ENCODE results near the gene KIF26B.

The KIF26B gene

GRCh38 chr1:245221805-245222204 is 67.0 kb downstream of the KIF26B start:
- peaks cover 26% of the 10 kb centered on the region for H3K27me3 Mint-ChIP-seq
- no peak overlapping the region for H3K4me3 Mint-ChIP-seq
- no peaks in the 10 kb centered on the region for H3K4me1 Mint-ChIP-seq

GRCh38 chr1:245222931-245223595 is 68.3 kb downstream of the KIF26B start:
- no peak for DNase-seq (ENCODE audit: low spot score in 2 of 2)
- H3K36me3 Mint-ChIP-seq (ENCODE audit: insufficient read depth), result peaks cover 3% of the 10 kb centered on the region
- H3K27me3 Mint-ChIP-seq, result peaks cover 26% of the 10 kb centered on the region
- no peak overlapping the region for H3K27ac Mint-ChIP-seq (ENCODE audit: low read depth)
- no peaks in the 10 kb centered on the region for H3K4me1 Mint-ChIP-seq
- ATAC-seq (replicated peaks; ENCODE audit: extremely low read depth, poor library complexity, severe bottlenecking), result no peak
- no peak overlapping the region for H3K4me3 Mint-ChIP-seq
- H3K9me3 Mint-ChIP-seq, result no peaks in the 10 kb centered on the region

More at GRCh38 chr1:245221805-245222204, 67.0 kb downstream of the KIF26B start:
- no peak for DNase-seq (ENCODE audit: low spot score in 2 of 2)
- H3K9me3 Mint-ChIP-seq, result no peaks in the 10 kb centered on the region
- no peak overlapping the region for H3K27ac Mint-ChIP-seq (ENCODE audit: low read depth)
- peaks cover 3% of the 10 kb centered on the region for H3K36me3 Mint-ChIP-seq (ENCODE audit: insufficient read depth)
- no peak for ATAC-seq (replicated peaks; ENCODE audit: extremely low read depth, poor library complexity, severe bottlenecking)

GRCh38 chr1:245225322-245226202 is 70.8 kb downstream of the KIF26B start:
- Mint-ChIP-seq H3K27me3 (peaks cover 15% of the 10 kb centered on the region), H3K27ac (ENCODE audit: low read depth) (no peak overlapping the region), H3K9me3 (no peaks in the 10 kb centered on the region), H3K36me3 (ENCODE audit: insufficient read depth) (peaks cover 3% of the 10 kb centered on the region), H3K4me1 (no peaks in the 10 kb centered on the region), H3K4me3 (no peak overlapping the region)
- ATAC-seq (replicated peaks; ENCODE audit: extremely low read depth, poor library complexity, severe bottlenecking) (no peak), DNase-seq (ENCODE audit: low spot score in 2 of 2) (no peak)

- Mint-ChIP-seq H3K4me1 (no peaks in the 10 kb centered on the region), H3K36me3 (ENCODE audit: insufficient read depth) (peaks cover 3% of the 10 kb centered on the region), H3K27me3 (peaks cover 10% of the 10 kb centered on the region), H3K4me3 (no peak overlapping the region), H3K27ac (ENCODE audit: low read depth) (no peak overlapping the region), H3K9me3 (no peaks in the 10 kb centered on the region)
- no peak for ATAC-seq (replicated peaks; ENCODE audit: extremely low read depth, poor library complexity, severe bottlenecking)
- DNase-seq (ENCODE audit: low spot score in 2 of 2), result no peak
Measured at GRCh38 chr1:245226203-245226499, 71.4 kb downstream of the KIF26B start.

DNA sequence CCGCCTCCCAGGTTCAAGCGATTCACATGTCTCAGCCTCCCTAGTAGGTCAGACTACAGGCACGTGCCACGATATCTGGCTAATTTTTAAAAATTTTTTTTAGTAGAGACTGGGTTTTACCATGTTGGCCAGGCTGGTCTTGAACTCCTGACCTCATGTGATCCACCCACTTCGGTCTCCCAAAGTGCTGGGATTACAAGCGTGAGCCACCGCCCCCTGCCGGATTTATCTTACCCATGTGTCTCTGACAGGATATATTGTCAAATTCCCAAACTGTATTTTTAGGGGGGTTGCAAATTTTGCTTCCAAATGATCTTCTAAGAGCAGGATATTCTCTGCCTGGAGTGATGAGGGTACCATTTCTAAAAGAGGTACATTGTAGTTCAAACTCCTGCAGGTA is 74.3 kb downstream of the KIF26B start:
- Mint-ChIP-seq H3K9me3 (no peaks in the 10 kb centered on the region), H3K4me1 (no peaks in the 10 kb centered on the region), H3K27me3 (no peaks in the 10 kb centered on the region), H3K36me3 (ENCODE audit: insufficient read depth) (peaks cover 1% of the 10 kb centered on the region), H3K4me3 (no peak overlapping the region), H3K27ac (ENCODE audit: low read depth) (no peak overlapping the region)
- no peak for ATAC-seq (replicated peaks; ENCODE audit: extremely low read depth, poor library complexity, severe bottlenecking)
- no peak for DNase-seq (ENCODE audit: low spot score in 2 of 2)

DNA sequence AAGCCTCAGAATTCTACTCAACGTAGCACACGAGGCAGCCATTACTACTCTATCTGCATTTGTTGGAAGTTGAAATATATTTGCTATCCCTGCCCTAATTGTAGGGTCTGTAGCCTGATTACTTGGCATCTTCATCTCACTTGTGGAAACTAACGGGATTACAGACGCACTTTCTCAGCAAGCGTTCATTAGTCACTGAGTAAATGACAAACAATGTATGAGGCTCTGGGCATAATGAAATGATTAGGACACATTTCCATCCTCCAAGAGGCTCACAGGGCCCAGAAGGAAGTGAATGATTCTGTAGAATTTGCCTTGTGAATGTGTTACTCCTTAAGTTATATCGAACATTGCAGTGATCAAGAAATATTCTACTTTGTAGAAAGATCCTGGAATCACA is 78.1 kb downstream of the KIF26B start:
- no peaks in the 10 kb centered on the region for H3K4me1 Mint-ChIP-seq
- DNase-seq (ENCODE audit: low spot score in 2 of 2) (no peak), ATAC-seq (replicated peaks; ENCODE audit: extremely low read depth, poor library complexity, severe bottlenecking) (no peak)
- no peak overlapping the region for H3K27ac Mint-ChIP-seq (ENCODE audit: low read depth)
- no peaks in the 10 kb centered on the region for H3K9me3 Mint-ChIP-seq
- no peak overlapping the region for H3K4me3 Mint-ChIP-seq
- no peaks in the 10 kb centered on the region for H3K27me3 Mint-ChIP-seq
- H3K36me3 Mint-ChIP-seq (ENCODE audit: insufficient read depth), result no peaks in the 10 kb centered on the region

- Mint-ChIP-seq H3K27me3 (peaks cover 10% of the 10 kb centered on the region), H3K4me1 (no peaks in the 10 kb centered on the region), H3K27ac (ENCODE audit: low read depth) (no peak overlapping the region), H3K4me3 (no peak overlapping the region), H3K9me3 (no peaks in the 10 kb centered on the region), H3K36me3 (ENCODE audit: insufficient read depth) (no peaks in the 10 kb centered on the region)
- ATAC-seq (replicated peaks; ENCODE audit: extremely low read depth, poor library complexity, severe bottlenecking) (no peak), DNase-seq (ENCODE audit: low spot score in 2 of 2) (no peak)
Measured at GRCh38 chr1:245234217-245235081, 79.7 kb downstream of the KIF26B start.

- Mint-ChIP-seq H3K4me3 (no peak overlapping the region), H3K27ac (ENCODE audit: low read depth) (no peak overlapping the region), H3K4me1 (no peaks in the 10 kb centered on the region), H3K9me3 (no peaks in the 10 kb centered on the region), H3K27me3 (peaks cover 12% of the 10 kb centered on the region), H3K36me3 (ENCODE audit: insufficient read depth) (no peaks in the 10 kb centered on the region)
- no peak for ATAC-seq (replicated peaks; ENCODE audit: extremely low read depth, poor library complexity, severe bottlenecking)
- no peak for DNase-seq (ENCODE audit: low spot score in 2 of 2)
Measured at GRCh38 chr1:245235156-245235555, 80.4 kb downstream of the KIF26B start.

GRCh38 chr1:245240648-245241165 is 85.9 kb downstream of the KIF26B start:
- H3K27me3 Mint-ChIP-seq, result peaks cover 36% of the 10 kb centered on the region
- H3K27ac Mint-ChIP-seq (ENCODE audit: low read depth), result no peak overlapping the region
- ATAC-seq (replicated peaks; ENCODE audit: extremely low read depth, poor library complexity, severe bottlenecking) (no peak), DNase-seq (ENCODE audit: low spot score in 2 of 2) (no peak)
- peaks cover 4% of the 10 kb centered on the region for H3K9me3 Mint-ChIP-seq
- H3K36me3 Mint-ChIP-seq (ENCODE audit: insufficient read depth), result no peaks in the 10 kb centered on the region
- no peak overlapping the region for H3K4me3 Mint-ChIP-seq
- no peaks in the 10 kb centered on the region for H3K4me1 Mint-ChIP-seq

- no peak overlapping the region for H3K27ac Mint-ChIP-seq (ENCODE audit: low read depth)
- H3K4me3 Mint-ChIP-seq, result no peak overlapping the region
- H3K4me1 Mint-ChIP-seq, result no peaks in the 10 kb centered on the region
- DNase-seq (ENCODE audit: low spot score in 2 of 2) (no peak), ATAC-seq (replicated peaks; ENCODE audit: extremely low read depth, poor library complexity, severe bottlenecking) (no peak)
- no peaks in the 10 kb centered on the region for H3K36me3 Mint-ChIP-seq (ENCODE audit: insufficient read depth)
- H3K27me3 Mint-ChIP-seq, result peaks cover 36% of the 10 kb centered on the region
- peaks cover 4% of the 10 kb centered on the region for H3K9me3 Mint-ChIP-seq
Measured at GRCh38 chr1:245241526-245242130, 86.8 kb downstream of the KIF26B start.

GRCh38 chr1:245242989-245243388 is 88.2 kb downstream of the KIF26B start:
- Mint-ChIP-seq H3K9me3 (peaks cover 4% of the 10 kb centered on the region), H3K36me3 (ENCODE audit: insufficient read depth) (no peaks in the 10 kb centered on the region), H3K27ac (ENCODE audit: low read depth) (no peak overlapping the region), H3K4me3 (no peak overlapping the region), H3K27me3 (peaks cover 36% of the 10 kb centered on the region), H3K4me1 (no peaks in the 10 kb centered on the region)
- DNase-seq (ENCODE audit: low spot score in 2 of 2) (no peak), ATAC-seq (replicated peaks; ENCODE audit: extremely low read depth, poor library complexity, severe bottlenecking) (no peak)

GRCh38 chr1:245245021-245245667 is 90.4 kb downstream of the KIF26B start:
- ATAC-seq (replicated peaks; ENCODE audit: extremely low read depth, poor library complexity, severe bottlenecking) (no peak), DNase-seq (ENCODE audit: low spot score in 2 of 2) (no peak)
- peaks cover 4% of the 10 kb centered on the region for H3K9me3 Mint-ChIP-seq
- H3K27me3 Mint-ChIP-seq, result peaks cover 24% of the 10 kb centered on the region
- H3K36me3 Mint-ChIP-seq (ENCODE audit: insufficient read depth), result no peaks in the 10 kb centered on the region
- H3K4me1 Mint-ChIP-seq, result no peaks in the 10 kb centered on the region
- H3K27ac Mint-ChIP-seq (ENCODE audit: low read depth), result no peak overlapping the region
- H3K4me3 Mint-ChIP-seq, result no peak overlapping the region
